Measurements from ENCODE around the gene RAVER2.

DNA sequence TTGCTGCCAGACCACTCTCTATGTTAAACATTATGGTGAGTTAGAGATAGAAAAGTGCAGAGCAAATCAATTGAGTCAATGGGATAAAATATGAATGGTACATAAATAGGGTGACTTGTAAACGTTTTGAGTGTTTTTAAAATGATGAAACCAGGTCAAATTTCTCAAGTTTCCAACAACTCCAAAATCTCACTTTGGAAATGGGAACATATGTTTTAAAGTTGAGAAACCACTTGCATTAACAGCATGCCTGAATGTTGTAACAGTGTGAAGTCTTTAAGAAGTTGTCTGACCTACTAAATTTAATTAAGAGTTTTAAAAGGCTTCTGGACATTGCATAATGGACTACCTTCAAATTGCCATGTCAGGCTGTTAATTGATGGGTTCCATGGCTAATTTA is 33.6 kb upstream of the RAVER2 start:
- TF ChIP-seq POLR2A (IDR thresholded peaks at IDR 0.05; ENCODE audit: low read length) (no peak), SMC3 (IDR thresholded peaks at IDR 0.05) (no peak), KDM5A (IDR thresholded peaks at IDR 0.05) (no peak), BHLHE40 (IDR thresholded peaks at IDR 0.05; ENCODE audit: low read depth, low read length) (no peak), ESRRA (IDR thresholded peaks at IDR 0.05; ENCODE audit: borderline replicate concordance, low read length) (no peak), MYC (IDR thresholded peaks at IDR 0.05; ENCODE audit: borderline replicate concordance, low read length) (no peak), KDM1A (IDR thresholded peaks at IDR 0.05; ENCODE audit: low read depth) (no peak)
- TF ChIP-seq, protein P1, sequence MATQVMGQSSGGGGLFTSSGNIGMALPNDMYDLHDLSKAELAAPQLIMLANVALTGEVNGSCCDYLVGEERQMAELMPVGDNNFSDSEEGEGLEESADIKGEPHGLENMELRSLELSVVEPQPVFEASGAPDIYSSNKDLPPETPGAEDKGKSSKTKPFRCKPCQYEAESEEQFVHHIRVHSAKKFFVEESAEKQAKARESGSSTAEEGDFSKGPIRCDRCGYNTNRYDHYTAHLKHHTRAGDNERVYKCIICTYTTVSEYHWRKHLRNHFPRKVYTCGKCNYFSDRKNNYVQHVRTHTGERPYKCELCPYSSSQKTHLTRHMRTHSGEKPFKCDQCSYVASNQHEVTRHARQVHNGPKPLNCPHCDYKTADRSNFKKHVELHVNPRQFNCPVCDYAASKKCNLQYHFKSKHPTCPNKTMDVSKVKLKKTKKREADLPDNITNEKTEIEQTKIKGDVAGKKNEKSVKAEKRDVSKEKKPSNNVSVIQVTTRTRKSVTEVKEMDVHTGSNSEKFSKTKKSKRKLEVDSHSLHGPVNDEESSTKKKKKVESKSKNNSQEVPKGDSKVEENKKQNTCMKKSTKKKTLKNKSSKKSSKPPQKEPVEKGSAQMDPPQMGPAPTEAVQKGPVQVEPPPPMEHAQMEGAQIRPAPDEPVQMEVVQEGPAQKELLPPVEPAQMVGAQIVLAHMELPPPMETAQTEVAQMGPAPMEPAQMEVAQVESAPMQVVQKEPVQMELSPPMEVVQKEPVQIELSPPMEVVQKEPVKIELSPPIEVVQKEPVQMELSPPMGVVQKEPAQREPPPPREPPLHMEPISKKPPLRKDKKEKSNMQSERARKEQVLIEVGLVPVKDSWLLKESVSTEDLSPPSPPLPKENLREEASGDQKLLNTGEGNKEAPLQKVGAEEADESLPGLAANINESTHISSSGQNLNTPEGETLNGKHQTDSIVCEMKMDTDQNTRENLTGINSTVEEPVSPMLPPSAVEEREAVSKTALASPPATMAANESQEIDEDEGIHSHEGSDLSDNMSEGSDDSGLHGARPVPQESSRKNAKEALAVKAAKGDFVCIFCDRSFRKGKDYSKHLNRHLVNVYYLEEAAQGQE (IDR thresholded peaks at IDR 0.05): no peak
- TF ChIP-seq, protein P2, sequence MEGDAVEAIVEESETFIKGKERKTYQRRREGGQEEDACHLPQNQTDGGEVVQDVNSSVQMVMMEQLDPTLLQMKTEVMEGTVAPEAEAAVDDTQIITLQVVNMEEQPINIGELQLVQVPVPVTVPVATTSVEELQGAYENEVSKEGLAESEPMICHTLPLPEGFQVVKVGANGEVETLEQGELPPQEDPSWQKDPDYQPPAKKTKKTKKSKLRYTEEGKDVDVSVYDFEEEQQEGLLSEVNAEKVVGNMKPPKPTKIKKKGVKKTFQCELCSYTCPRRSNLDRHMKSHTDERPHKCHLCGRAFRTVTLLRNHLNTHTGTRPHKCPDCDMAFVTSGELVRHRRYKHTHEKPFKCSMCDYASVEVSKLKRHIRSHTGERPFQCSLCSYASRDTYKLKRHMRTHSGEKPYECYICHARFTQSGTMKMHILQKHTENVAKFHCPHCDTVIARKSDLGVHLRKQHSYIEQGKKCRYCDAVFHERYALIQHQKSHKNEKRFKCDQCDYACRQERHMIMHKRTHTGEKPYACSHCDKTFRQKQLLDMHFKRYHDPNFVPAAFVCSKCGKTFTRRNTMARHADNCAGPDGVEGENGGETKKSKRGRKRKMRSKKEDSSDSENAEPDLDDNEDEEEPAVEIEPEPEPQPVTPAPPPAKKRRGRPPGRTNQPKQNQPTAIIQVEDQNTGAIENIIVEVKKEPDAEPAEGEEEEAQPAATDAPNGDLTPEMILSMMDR (IDR thresholded peaks at IDR 0.05): no peak
- TF ChIP-seq, protein P3, sequence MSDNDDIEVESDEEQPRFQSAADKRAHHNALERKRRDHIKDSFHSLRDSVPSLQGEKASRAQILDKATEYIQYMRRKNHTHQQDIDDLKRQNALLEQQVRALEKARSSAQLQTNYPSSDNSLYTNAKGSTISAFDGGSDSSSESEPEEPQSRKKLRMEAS (IDR thresholded peaks at IDR 0.05): no peak

Measured in A549 (cell line).